KMS-11 (cell line): Measurements from ENCODE around the gene UBD.

Source experiments
- H2AFZ ChIP-seq: fragments of 200-600 bp; sonication (generic); 2 replicates; pipeline ENCODE4 v1.6.1; 2016; ENCODE audit warnings: antibody characterized with exemption, mixed run types, low read depth
- H3K27ac ChIP-seq: fragments of 200-600 bp; sonication (generic); 2 replicates; pipeline ENCODE4 v1.6.1; 2016; ENCODE audit warnings: mild to moderate bottlenecking, mixed run types
- H3K27me3 ChIP-seq: fragments of 200-600 bp; sonication (generic); 2 replicates; pipeline ENCODE4 v1.6.1; 2017; ENCODE audit warnings: mild to moderate bottlenecking, low read depth, mixed run types, moderate library complexity; ENCODE audit not compliant: insufficient read depth
- H3K36me3 ChIP-seq: fragments of 200-600 bp; sonication (generic); 2 replicates; pipeline ENCODE4 v1.6.1; 2017; ENCODE audit warnings: mild to moderate bottlenecking, mixed run types; ENCODE audit not compliant: insufficient read depth
- H3K4me1 ChIP-seq: fragments of 200-600 bp; sonication (generic); 2 replicates; pipeline ENCODE4 v1.6.1; 2016; ENCODE audit warnings: mild to moderate bottlenecking, low read depth, mixed run types; ENCODE audit not compliant: poor library complexity, severe bottlenecking
- H3K4me2 ChIP-seq: fragments of 200-600 bp; sonication (generic); 2 replicates; pipeline ENCODE4 v1.7.0; 2016; ENCODE audit warnings: mild to moderate bottlenecking, mixed run types
- H3K4me3 ChIP-seq: fragments of 200-600 bp; sonication (generic); IDR thresholded peaks from 2 replicates; pipeline ENCODE4 v1.6.1; 2017; ENCODE audit warnings: low read depth, low read length, mixed read lengths; ENCODE audit not compliant: insufficient read depth
- H3K79me2 ChIP-seq: fragments of 200-600 bp; sonication (generic); 2 replicates; pipeline ENCODE4 v1.6.1; 2016; ENCODE audit warnings: low read depth, mixed run types; ENCODE audit not compliant: insufficient read depth
- H3K9ac ChIP-seq: fragments of 200-600 bp; sonication (generic); 2 replicates; pipeline ENCODE4 v1.6.1; 2016; ENCODE audit warnings: mild to moderate bottlenecking, mixed run types
- H4K20me1 ChIP-seq: fragments of 200-600 bp; sonication (generic); 2 replicates; pipeline ENCODE4 v1.6.1; 2016; ENCODE audit warnings: mild to moderate bottlenecking, mixed run types; ENCODE audit not compliant: insufficient read depth
- CTCF ChIP-seq: fragments of 200-600 bp; sonication (generic); conservative IDR thresholded peaks from 2 replicates; pipeline ENCODE4 v1.6.1; 2017; ENCODE audit warnings: low read depth, mild to moderate bottlenecking, antibody characterized with exemption, low read length, moderate library complexity, mixed read lengths

Gene UBD

GRCh38 chr6:29537714-29538403, 21.7 kb downstream of the UBD start:
- Histone ChIP-seq H3K79me2 (no peaks in the 10 kb centered on the region), H3K27me3 (no peaks in the 10 kb centered on the region), H3K4me2 (no peak overlapping the region), H3K27ac (no peak overlapping the region), H4K20me1 (no peaks in the 10 kb centered on the region), H3K4me1 (no peaks in the 10 kb centered on the region), H3K9ac (no peak overlapping the region), H2AFZ (no peak overlapping the region), H3K4me3 (no peak overlapping the region), H3K36me3 (no peaks in the 10 kb centered on the region)
- TF ChIP-seq CTCF: no peak

- Histone ChIP-seq H4K20me1 (no peaks in the 10 kb centered on the region), H3K79me2 (no peaks in the 10 kb centered on the region), H3K9ac (no peak overlapping the region), H3K4me3 (no peak overlapping the region), H2AFZ (no peak overlapping the region), H3K4me1 (no peaks in the 10 kb centered on the region), H3K27me3 (no peaks in the 10 kb centered on the region), H3K27ac (no peak overlapping the region), H3K4me2 (no peak overlapping the region), H3K36me3 (no peaks in the 10 kb centered on the region)
- no peak for TF ChIP-seq CTCF
Observed at GRCh38 chr6:29532320-29532951, 27.1 kb downstream of the UBD start.

GRCh38 chr6:29531668-29532067, 27.9 kb downstream of the UBD start:
- Histone ChIP-seq H3K9ac (no peak overlapping the region), H2AFZ (no peak overlapping the region), H3K27me3 (no peaks in the 10 kb centered on the region), H3K27ac (no peak overlapping the region), H3K4me2 (no peak overlapping the region), H3K4me3 (no peak overlapping the region), H4K20me1 (no peaks in the 10 kb centered on the region), H3K79me2 (no peaks in the 10 kb centered on the region), H3K4me1 (no peaks in the 10 kb centered on the region), H3K36me3 (no peaks in the 10 kb centered on the region)
- TF ChIP-seq CTCF: no peak

- no peak overlapping the region for H3K9ac ChIP-seq
- no peaks in the 10 kb centered on the region for H3K4me1 ChIP-seq
- no peaks in the 10 kb centered on the region for H3K27me3 ChIP-seq
- H2AFZ ChIP-seq: no peak overlapping the region
- TF ChIP-seq CTCF: no peak
- no peaks in the 10 kb centered on the region for H3K36me3 ChIP-seq
- no peaks in the 10 kb centered on the region for H4K20me1 ChIP-seq
- H3K27ac ChIP-seq: no peak overlapping the region
- no peak overlapping the region for H3K4me3 ChIP-seq
- no peak overlapping the region for H3K4me2 ChIP-seq
- H3K79me2 ChIP-seq: no peaks in the 10 kb centered on the region
Observed at GRCh38 chr6:29530671-29531310, 28.7 kb downstream of the UBD start.
